GM21723 (cell line): Measurements from ENCODE around the gene ABLIM2.

Source experiments
- ATAC-seq: cut with Tn5 transposase; IDR thresholded peaks from one replicate; pipeline ENCODE4 v1.9.1; 2021; ENCODE audit warnings: mild to moderate bottlenecking, moderate library complexity; ENCODE audit not compliant: unreplicated experiment

Gene ABLIM2

GRCh38 chr4:7968262-7968896 lies 190.2 kb downstream of the ABLIM2 start:
- ATAC-seq, result no peak

GRCh38 chr4:7967501-7968261 lies 190.9 kb downstream of the ABLIM2 start:
- ATAC-seq, result no peak

GRCh38 chr4:7967063-7967440 lies 191.6 kb downstream of the ABLIM2 start:
- no peak for ATAC-seq

- no peak for ATAC-seq
Measured at GRCh38 chr4:7966281-7967062, 192.1 kb downstream of the ABLIM2 start.

- no peak for ATAC-seq
Measured at GRCh38 chr4:7964890-7965662, 193.5 kb downstream of the ABLIM2 start.

- no peak for ATAC-seq
Measured at GRCh38 chr4:7964459-7964858, 194.2 kb downstream of the ABLIM2 start.

GRCh38 chr4:7963691-7964090 lies 194.9 kb downstream of the ABLIM2 start:
- no peak for ATAC-seq

- ATAC-seq, result no peak
Measured at GRCh38 chr4:7962609-7963508, 195.8 kb downstream of the ABLIM2 start.

- ATAC-seq, result peak; percentile 73
Measured at GRCh38 chr4:7960790-7961655, 197.6 kb downstream of the ABLIM2 start.

GRCh38 chr4:7960017-7960789 lies 198.4 kb downstream of the ABLIM2 start:
- no peak for ATAC-seq

- ATAC-seq, result no peak
Measured at GRCh38 chr4:7959078-7959477, 199.5 kb downstream of the ABLIM2 start.

- no peak for ATAC-seq
Measured at GRCh38 chr4:7956934-7957656, 201.5 kb downstream of the ABLIM2 start.

- ATAC-seq, result no peak
Measured at GRCh38 chr4:7956270-7956808, 202.3 kb downstream of the ABLIM2 start.

- no peak for ATAC-seq
Measured at GRCh38 chr4:7955393-7955792, 203.2 kb downstream of the ABLIM2 start.

- no peak for ATAC-seq
Measured at GRCh38 chr4:7952615-7953014, 206.0 kb downstream of the ABLIM2 start.

- no peak for ATAC-seq
Measured at GRCh38 chr4:7950301-7951092, 208.1 kb downstream of the ABLIM2 start.

GRCh38 chr4:7949759-7950158 lies 208.9 kb downstream of the ABLIM2 start:
- ATAC-seq, result no peak
